Measurements from ENCODE around the gene FAM234B. TPM values are rescaled to one million over a fixed set of nuclear protein-coding genes. Genes with fewer than 3 reads are reported as not detected.

Gene FAM234B
- polyA plus RNA-seq, 1 of the 3 experiments (the other 2 are of a cell fraction) = 3.7 TPM

- Histone ChIP-seq H3K27ac (ENCODE audit: low read depth in 2 of 2, low read length in 1 of 2) (no peak overlapping the region), H3K79me2 (ENCODE audit: insufficient read depth) (no peaks in the 10 kb centered on the region), H3K36me3 (replicated peaks in 1 of 2; ENCODE audit: control insufficient read depth in 1 of 2, insufficient read depth in 2 of 2, low read length in 1 of 2) (no peaks in the 10 kb centered on the region), H3K9me3 (no peaks in the 10 kb centered on the region), H3K9ac (no peak overlapping the region), H3K4me1 (ENCODE audit: control insufficient read depth in 1 of 2, insufficient read depth in 2 of 2, low read depth in 1 of 2, low read length in 1 of 2) (no peaks in the 10 kb centered on the region), H2AFZ (ENCODE audit: low read depth) (no peak overlapping the region), H4K20me1 (ENCODE audit: insufficient read depth) (no peaks in the 10 kb centered on the region), H3K4me3 (ENCODE audit: low read depth in 2 of 2, low read length in 1 of 2) (no peak overlapping the region), H3K27me3 (ENCODE audit: insufficient read depth) (no peaks in the 10 kb centered on the region), H3K4me2 (no peak overlapping the region), H3F3A (replicated peaks; ENCODE audit: insufficient read depth) (no peaks in the 10 kb centered on the region), H3K9me2 (no peaks in the 10 kb centered on the region)
- WGBS (ENCODE audit: low lambda C conversion rate) = 94% methylated on average over 11 of the region's 11 CpGs
- ChIA-PET POLR2A (no interaction called here), CTCF (no interaction called here)
- DNase-seq = no peak
- TF ChIP-seq FOXM1 (IDR thresholded peaks at IDR 0.05; ENCODE audit: low read depth) (no peak), EP300 (IDR thresholded peaks at IDR 0.05; ENCODE audit: borderline replicate concordance in 1 of 2, low read depth in 1 of 2, low read length in 1 of 2) (no peak), RXRA (IDR thresholded peaks at IDR 0.05; ENCODE audit: borderline replicate concordance, low read depth) (no peak), POLR2AphosphoS5 (IDR thresholded peaks at IDR 0.05; ENCODE audit: low read depth, low read length) (no peak), PBX3 (IDR thresholded peaks at IDR 0.05) (no peak), SMC3 (IDR thresholded peaks at IDR 0.05; ENCODE audit: low read depth, low read length) (no peak), YY1 (IDR thresholded peaks at IDR 0.05; ENCODE audit: low read depth) (no peak), EZH2phosphoT487 (IDR thresholded peaks at IDR 0.05; ENCODE audit: borderline replicate concordance, low read depth) (no peak), NFIC (IDR thresholded peaks at IDR 0.05; ENCODE audit: borderline replicate concordance) (no peak), TAF1 (IDR thresholded peaks at IDR 0.05; ENCODE audit: borderline replicate concordance, low read depth, low read length) (no peak), MXI1 (IDR thresholded peaks at IDR 0.05; ENCODE audit: low read depth, low read length) (no peak), MAX (IDR thresholded peaks at IDR 0.05; ENCODE audit: low read depth) (no peak)
Observed at GRCh38 chr12:13084898-13085640, 40.9 kb downstream of the FAM234B start.

- 85% methylated on average over 7 of the region's 7 CpGs for WGBS (ENCODE audit: low lambda C conversion rate)
- no peak for DNase-seq
- no peaks in the 10 kb centered on the region for H4K20me1 ChIP-seq (ENCODE audit: insufficient read depth)
- no peak overlapping the region for H3K27ac ChIP-seq (ENCODE audit: low read depth in 2 of 2, low read length in 1 of 2)
- H3K4me3 ChIP-seq (ENCODE audit: low read depth in 2 of 2, low read length in 1 of 2) = no peak overlapping the region
- no peaks in the 10 kb centered on the region for H3K79me2 ChIP-seq (ENCODE audit: insufficient read depth)
- H3K9me2 ChIP-seq = no peaks in the 10 kb centered on the region
- CTCF ChIA-PET = no interaction called here
- no peaks in the 10 kb centered on the region for H3K36me3 ChIP-seq (replicated peaks in 1 of 2; ENCODE audit: control insufficient read depth in 1 of 2, insufficient read depth in 2 of 2, low read length in 1 of 2)
- no peaks in the 10 kb centered on the region for H3K27me3 ChIP-seq (ENCODE audit: insufficient read depth)
- POLR2A ChIA-PET = no interaction called here
- no peak overlapping the region for H2AFZ ChIP-seq (ENCODE audit: low read depth)
- H3K9ac ChIP-seq = no peak overlapping the region
- H3K9me3 ChIP-seq = no peaks in the 10 kb centered on the region
- H3K4me2 ChIP-seq = no peak overlapping the region
- H3K4me1 ChIP-seq (ENCODE audit: control insufficient read depth in 1 of 2, insufficient read depth in 2 of 2, low read depth in 1 of 2, low read length in 1 of 2) = no peaks in the 10 kb centered on the region
- H3F3A ChIP-seq (replicated peaks; ENCODE audit: insufficient read depth) = no peaks in the 10 kb centered on the region
- TF ChIP-seq SMC3 (IDR thresholded peaks at IDR 0.05; ENCODE audit: low read depth, low read length) = no peak
- no peak for TF ChIP-seq FOSL2 (IDR thresholded peaks at IDR 0.05; ENCODE audit: borderline replicate concordance, low read depth)
- no peak for TF ChIP-seq GATA2 (CRISPR knock-in tag; IDR thresholded peaks at IDR 0.05)
- TF ChIP-seq EP300 (IDR thresholded peaks at IDR 0.05; ENCODE audit: borderline replicate concordance in 1 of 2, low read depth in 1 of 2, low read length in 1 of 2) = no peak
- TF ChIP-seq ZBTB33 (IDR thresholded peaks at IDR 0.05; ENCODE audit: borderline replicate concordance, low read depth) = no peak
- no peak for TF ChIP-seq ELF1 (IDR thresholded peaks at IDR 0.05)
- TF ChIP-seq MEF2A (IDR thresholded peaks at IDR 0.05; ENCODE audit: borderline replicate concordance, low read depth) = no peak
- no peak for TF ChIP-seq RAD21 (IDR thresholded peaks at IDR 0.05; ENCODE audit: low read length)
- no peak for TF ChIP-seq GABPA (IDR thresholded peaks at IDR 0.05; ENCODE audit: low read depth)
- TF ChIP-seq SIN3A (IDR thresholded peaks at IDR 0.05; ENCODE audit: borderline replicate concordance, low read depth, low read length) = no peak
- TF ChIP-seq FOXJ3 (CRISPR knock-in tag; IDR thresholded peaks at IDR 0.05) = no peak
- no peak for TF ChIP-seq RCOR1 (IDR thresholded peaks at IDR 0.05; ENCODE audit: low read length)
- no peak for TF ChIP-seq MXI1 (IDR thresholded peaks at IDR 0.05; ENCODE audit: low read depth, low read length)
- no peak for TF ChIP-seq RFX5 (IDR thresholded peaks at IDR 0.05; ENCODE audit: low read length)
Observed at GRCh38 chr12:13085968-13086686, 41.9 kb downstream of the FAM234B start.

All from SK-N-SH (cell line).